Uterus (tissue), 4 donors: ENCODE data around the gene ZNF827. TPM values are rescaled to one million over a fixed set of nuclear protein-coding genes. Genes with fewer than 3 reads are reported as not detected.

ENCODE experiments used
- DNase-seq, 2 donors: peaks; one replicate each; pipeline ENCODE4 v3.0.0-alpha.2; 2019 to 2020
- H3K27ac ChIP-seq, 2 donors: fragments of 200-600 bp; sonication (generic); 1 replicate in 1 of 2; 2 replicates in 1 of 2; pipeline ENCODE4 v1.5.1; 2016 to 2018
- H3K27me3 ChIP-seq, 2 donors: fragments of 200-600 bp; sonication (generic); one replicate each; pipeline ENCODE4 v1.5.1; 2018 to 2019; ENCODE audit warnings: control low read depth in 1 of 2
- H3K36me3 ChIP-seq, 2 donors: fragments of 200-600 bp; sonication (generic); one replicate each; pipeline ENCODE4 v1.5.1; 2019; ENCODE audit warnings: control low read depth in 1 of 2
- H3K4me1 ChIP-seq, 2 donors: fragments of 200-600 bp; sonication (generic); one replicate each; pipeline ENCODE4 v1.5.1; 2018 to 2019; ENCODE audit warnings: control low read depth in 1 of 2
- H3K4me3 ChIP-seq, 2 donors: fragments of 200-600 bp; sonication (generic); 1 replicate in 1 of 2; 2 replicates in 1 of 2; pipeline ENCODE4 v1.5.1; 2018 to 2019; ENCODE audit warnings: mild to moderate bottlenecking in 1 of 2
- H3K9me3 ChIP-seq, 2 donors: fragments of 200-600 bp; sonication (generic); one replicate each; pipeline ENCODE4 v1.5.1; 2019; ENCODE audit warnings: control low read depth in 1 of 2
- POLR2A ChIP-seq, 2 donors: fragments of 450-650 bp; IDR thresholded peaks; one replicate each; pipeline ENCODE4 v1.6.1; 2016; ENCODE audit warnings: antibody characterized with exemption in 2 of 2, mild to moderate bottlenecking in 1 of 2, moderate library complexity in 1 of 2
- intact Hi-C: fragments of 100-400 bp; cut with DNase I; formaldehyde crosslinking; loops from one replicate; pipeline ENCODE4 v1.15.1; 2023; ENCODE audit warnings: low total_unique reads
- total RNA-seq, 4 donors: library from RNA; depleted of rRNA in 3 of 4; stranded (reverse); fragments of >200 nt in 3 of 4; gene quantifications; one replicate each; pipeline versions ENCODE4 v1.1.0 to v1.2.4, GENCODE V29; 2014 to 2023
- TF ChIP-seq, protein P1 (sequence below), 4 experiments: fragments of 200-600 bp in 2 of 4; fragments of 450-650 bp in 2 of 4; sonication (generic) in 2 of 4; IDR thresholded peaks; one replicate each; pipeline ENCODE4 v1.5.1; 2016 to 2019; ENCODE audit warnings: antibody characterized with exemption in 4 of 4, mild to moderate bottlenecking in 2 of 4, moderate library complexity in 1 of 4
- donor health status: DM: yes; HTN: yes; CAD: no.

ZNF827 gene
- total RNA-seq, 4 donors from 2014 or later, result 2.9 to 33.1 (median 14.2) TPM

DNA sequence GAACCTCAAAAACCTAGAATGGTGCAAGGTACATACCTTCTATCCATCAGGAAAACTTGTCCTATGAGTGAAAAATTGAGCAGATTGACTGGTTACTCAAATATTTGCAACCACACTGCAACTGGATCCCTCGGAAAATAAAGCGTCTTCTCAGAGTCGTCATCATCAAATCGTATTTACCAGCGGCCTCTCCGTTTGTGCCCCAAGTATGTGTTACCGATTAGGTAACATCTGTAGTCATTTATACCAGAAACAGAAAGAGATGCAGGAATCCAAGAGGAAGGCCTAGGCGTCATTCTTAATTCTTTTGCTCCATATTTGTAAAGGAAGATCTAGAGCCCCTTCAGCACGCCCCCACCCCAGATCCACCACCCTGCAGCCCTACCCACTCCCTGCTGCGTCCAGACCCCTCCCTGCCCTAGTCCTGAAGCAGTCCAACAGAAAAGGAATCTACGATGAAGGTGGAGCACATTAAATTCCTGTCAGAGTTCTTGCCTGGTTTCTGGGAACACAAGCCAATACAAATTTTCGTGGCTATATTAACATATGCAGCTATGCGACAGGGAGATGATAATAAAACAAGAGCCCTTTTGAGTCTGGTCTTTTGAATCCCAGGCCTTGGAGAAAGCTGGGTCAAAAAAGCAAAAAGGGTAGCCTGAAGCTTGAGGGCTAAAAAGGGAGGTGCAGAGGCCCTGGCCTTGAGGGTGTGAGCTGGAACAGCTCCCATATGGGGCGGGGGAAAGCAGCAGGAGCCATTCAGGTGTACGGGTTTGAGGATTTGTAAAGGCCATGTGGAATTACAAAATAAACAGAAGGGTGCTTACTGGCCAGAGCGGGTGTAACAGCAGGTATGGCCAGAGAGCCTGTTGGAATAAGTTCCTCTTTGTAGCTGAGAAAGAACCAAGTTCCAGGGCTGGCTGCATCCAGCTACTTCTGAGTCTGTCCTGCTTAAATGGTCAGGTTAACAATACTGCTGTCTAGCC, 77.0 kb downstream of the ZNF827 start:
- Histone ChIP-seq H3K36me3 (no peaks in the 10 kb centered on the region), H3K4me3 (no peak overlapping the region), H3K9me3 (no peaks in the 10 kb centered on the region), H3K4me1 (peaks cover 0 to 4% of the 10 kb centered on the region in 2 donors), H3K27ac (no peak overlapping the region), H3K27me3 (no peaks in the 10 kb centered on the region)
- TF ChIP-seq POLR2A (IDR thresholded peaks at IDR 0.05), result no peak
- TF ChIP-seq, protein P1, sequence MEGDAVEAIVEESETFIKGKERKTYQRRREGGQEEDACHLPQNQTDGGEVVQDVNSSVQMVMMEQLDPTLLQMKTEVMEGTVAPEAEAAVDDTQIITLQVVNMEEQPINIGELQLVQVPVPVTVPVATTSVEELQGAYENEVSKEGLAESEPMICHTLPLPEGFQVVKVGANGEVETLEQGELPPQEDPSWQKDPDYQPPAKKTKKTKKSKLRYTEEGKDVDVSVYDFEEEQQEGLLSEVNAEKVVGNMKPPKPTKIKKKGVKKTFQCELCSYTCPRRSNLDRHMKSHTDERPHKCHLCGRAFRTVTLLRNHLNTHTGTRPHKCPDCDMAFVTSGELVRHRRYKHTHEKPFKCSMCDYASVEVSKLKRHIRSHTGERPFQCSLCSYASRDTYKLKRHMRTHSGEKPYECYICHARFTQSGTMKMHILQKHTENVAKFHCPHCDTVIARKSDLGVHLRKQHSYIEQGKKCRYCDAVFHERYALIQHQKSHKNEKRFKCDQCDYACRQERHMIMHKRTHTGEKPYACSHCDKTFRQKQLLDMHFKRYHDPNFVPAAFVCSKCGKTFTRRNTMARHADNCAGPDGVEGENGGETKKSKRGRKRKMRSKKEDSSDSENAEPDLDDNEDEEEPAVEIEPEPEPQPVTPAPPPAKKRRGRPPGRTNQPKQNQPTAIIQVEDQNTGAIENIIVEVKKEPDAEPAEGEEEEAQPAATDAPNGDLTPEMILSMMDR (IDR thresholded peaks at IDR 0.05), result no peak
- DNase-seq, result no peak
- intact Hi-C loops, result no loop called here

DNA sequence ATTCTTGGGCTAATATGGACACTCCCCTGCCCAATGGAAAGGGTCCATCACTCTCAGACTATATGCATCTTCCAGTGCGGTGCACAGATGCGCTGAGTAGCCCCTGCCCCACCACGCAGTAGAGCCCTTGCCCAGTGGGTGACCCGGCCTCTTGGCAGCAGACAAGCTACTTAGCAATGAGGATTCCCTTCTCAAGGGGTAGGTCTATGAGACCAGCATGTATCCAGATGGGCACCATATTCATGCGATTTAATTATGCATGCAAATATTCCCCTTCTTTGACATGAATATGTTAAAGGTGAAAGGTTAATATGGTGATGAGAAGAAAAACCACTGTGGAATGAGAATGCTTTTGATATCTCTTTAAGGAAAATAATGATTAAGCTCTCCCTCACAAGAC, 77.7 kb downstream of the ZNF827 start:
- TF ChIP-seq, protein P1 (IDR thresholded peaks at IDR 0.05), result no peak
- TF ChIP-seq POLR2A (IDR thresholded peaks at IDR 0.05), result no peak
- H3K9me3 ChIP-seq, result no peaks in the 10 kb centered on the region
- no peaks in the 10 kb centered on the region for H3K36me3 ChIP-seq
- H3K4me1 ChIP-seq, result peaks cover 0 to 4% of the 10 kb centered on the region in 2 donors
- no peaks in the 10 kb centered on the region for H3K27me3 ChIP-seq
- intact Hi-C loops, result no loop called here
- no peak overlapping the region for H3K27ac ChIP-seq
- no peak overlapping the region for H3K4me3 ChIP-seq
- DNase-seq, result no peak

DNA sequence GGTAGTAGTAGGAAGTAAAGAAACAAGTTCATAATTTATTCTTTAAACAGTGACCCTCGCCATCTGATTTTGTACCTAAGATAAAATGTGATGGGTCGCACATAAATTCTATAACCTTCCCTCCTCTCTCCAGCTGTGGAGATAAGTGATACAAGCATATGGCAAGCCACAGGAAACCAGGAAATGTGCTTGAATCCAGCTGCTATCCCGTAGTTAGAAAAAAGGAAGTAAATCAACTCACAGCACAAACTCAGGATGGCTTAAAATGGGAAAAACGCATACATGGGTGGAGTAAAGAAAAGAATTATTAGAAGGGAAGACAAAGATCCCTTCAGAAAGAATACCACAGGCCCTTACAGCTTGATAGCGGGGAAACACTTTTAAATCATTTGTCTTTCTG, 78.2 kb downstream of the ZNF827 start:
- peaks cover 0 to 1% of the 10 kb centered on the region in 2 donors for H3K4me1 ChIP-seq
- no peaks in the 10 kb centered on the region for H3K9me3 ChIP-seq
- no peaks in the 10 kb centered on the region for H3K36me3 ChIP-seq
- no peak for TF ChIP-seq POLR2A (IDR thresholded peaks at IDR 0.05)
- TF ChIP-seq, protein P1 (IDR thresholded peaks at IDR 0.05), result no peak
- intact Hi-C loops, result no loop called here
- no peak overlapping the region for H3K27ac ChIP-seq
- H3K27me3 ChIP-seq, result no peaks in the 10 kb centered on the region
- no peak overlapping the region for H3K4me3 ChIP-seq
- DNase-seq, result no peak

DNA sequence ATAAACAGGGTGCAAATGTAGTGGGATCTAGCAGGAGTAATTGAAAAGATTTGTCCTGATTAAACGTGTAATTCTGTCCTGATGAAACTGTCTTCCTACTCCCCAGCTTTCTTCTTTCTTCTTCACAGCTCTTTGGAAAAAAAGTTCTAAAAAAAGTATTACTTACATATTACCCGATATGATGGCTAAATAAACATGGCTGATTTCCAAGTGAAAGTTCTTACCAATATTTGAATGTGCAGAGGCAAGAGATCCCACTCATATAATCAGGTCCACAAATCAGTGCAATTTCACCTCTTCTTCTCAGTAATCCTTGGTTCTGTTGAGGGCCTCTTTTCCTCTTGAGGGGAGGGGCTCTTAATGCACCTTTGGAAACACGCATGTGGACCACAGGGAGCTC, 78.7 kb downstream of the ZNF827 start:
- intact Hi-C loops, result no loop called here
- H3K27ac ChIP-seq, result no peak overlapping the region
- H3K4me3 ChIP-seq, result no peak overlapping the region
- no peaks in the 10 kb centered on the region for H3K4me1 ChIP-seq
- no peaks in the 10 kb centered on the region for H3K9me3 ChIP-seq
- TF ChIP-seq, protein P1 (IDR thresholded peaks at IDR 0.05), result no peak
- TF ChIP-seq POLR2A (IDR thresholded peaks at IDR 0.05), result no peak
- no peak for DNase-seq
- no peaks in the 10 kb centered on the region for H3K36me3 ChIP-seq
- no peaks in the 10 kb centered on the region for H3K27me3 ChIP-seq

DNA sequence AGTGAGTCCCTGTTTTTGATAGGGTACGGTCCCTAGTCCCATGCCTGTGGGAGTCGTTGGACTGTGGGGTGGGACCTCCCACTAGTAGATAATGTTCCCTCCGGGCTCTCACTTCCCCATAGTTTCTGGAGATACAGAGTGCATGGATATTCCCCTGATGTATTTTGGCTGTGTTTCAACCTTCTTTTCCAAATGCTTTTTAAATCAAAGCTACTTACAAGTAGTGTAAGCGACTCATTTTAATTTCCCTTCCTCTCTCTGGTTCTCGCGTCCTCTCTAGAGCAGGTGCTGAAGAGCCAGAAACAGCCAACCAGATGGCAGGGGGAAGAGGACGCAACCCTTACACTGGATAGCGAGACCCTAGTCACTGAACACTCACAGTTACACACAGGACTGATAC, 79.2 kb downstream of the ZNF827 start:
- H3K27ac ChIP-seq, result no peak overlapping the region
- no peak for DNase-seq
- intact Hi-C loops, result no loop called here
- H3K36me3 ChIP-seq, result no peaks in the 10 kb centered on the region
- no peaks in the 10 kb centered on the region for H3K9me3 ChIP-seq
- no peaks in the 10 kb centered on the region for H3K4me1 ChIP-seq
- H3K4me3 ChIP-seq, result no peak overlapping the region
- TF ChIP-seq, protein P1 (IDR thresholded peaks at IDR 0.05), result no peak
- no peak for TF ChIP-seq POLR2A (IDR thresholded peaks at IDR 0.05)
- no peaks in the 10 kb centered on the region for H3K27me3 ChIP-seq
